Activated CD8-positive, alpha-beta memory T cell treated with anti-CD3 and anti-CD28 coated beads, Interleukin-2, amount 50 U/mL, for 1 hour (primary cell): ENCODE measurements around the gene RGS12.

ENCODE experiments used
- DNase-seq: peaks from one replicate; pipeline ENCODE4 v3.0.0-alpha.2; 2020; ENCODE audit errors: extremely low read depth

RGS12 gene

GRCh38 chr4:3276986-3277385, 15.8 kb upstream of the RGS12 start:
- no peak for DNase-seq

GRCh38 chr4:3280466-3280865, 12.4 kb upstream of the RGS12 start:
- DNase-seq, result no peak

- DNase-seq, result no peak
Measured at GRCh38 chr4:3283483-3283882, 9.3 kb upstream of the RGS12 start.

GRCh38 chr4:3283916-3284315, 8.9 kb upstream of the RGS12 start:
- DNase-seq, result no peak

- DNase-seq, result no peak
Measured at GRCh38 chr4:3284734-3285557, 7.9 kb upstream of the RGS12 start.

- DNase-seq, result no peak
Measured at GRCh38 chr4:3285558-3286334, 7.1 kb upstream of the RGS12 start.

- DNase-seq, result no peak
Measured at GRCh38 chr4:3286335-3287175, 6.3 kb upstream of the RGS12 start.

- DNase-seq, result no peak
Measured at GRCh38 chr4:3287271-3287971, 5.4 kb upstream of the RGS12 start.

- DNase-seq, result no peak
Measured at GRCh38 chr4:3287972-3288570, 4.8 kb upstream of the RGS12 start.

GRCh38 chr4:3288571-3289094, 4.2 kb upstream of the RGS12 start:
- no peak for DNase-seq

- no peak for DNase-seq
Measured at GRCh38 chr4:3290476-3290875, 2.3 kb upstream of the RGS12 start.

GRCh38 chr4:3290889-3291321, 1.9 kb upstream of the RGS12 start:
- DNase-seq, result no peak

- no peak for DNase-seq
Measured at GRCh38 chr4:3291411-3291968, 1.3 kb upstream of the RGS12 start.

GRCh38 chr4:3291969-3292570, 751 bp upstream of the RGS12 start:
- no peak for DNase-seq

GRCh38 chr4:3293401-3294391, 875 bp downstream of the RGS12 start:
- DNase-seq, result no peak

- no peak for DNase-seq
Measured at GRCh38 chr4:3294401-3295241, 1.8 kb downstream of the RGS12 start.

GRCh38 chr4:3295837-3296624, 3.2 kb downstream of the RGS12 start:
- no peak for DNase-seq
